Stimulated activated CD4-positive, alpha-beta T cell treated with anti-CD3 and anti-CD28 coated beads, Interleukin-4, amount 100 ng/mL, for 24 hours (primary cell): ENCODE data around the gene TGFA.

ENCODE experiments used
- DNase-seq: peaks from one replicate; pipeline ENCODE4 v3.0.0-alpha.2; 2020

TGFA gene

DNA sequence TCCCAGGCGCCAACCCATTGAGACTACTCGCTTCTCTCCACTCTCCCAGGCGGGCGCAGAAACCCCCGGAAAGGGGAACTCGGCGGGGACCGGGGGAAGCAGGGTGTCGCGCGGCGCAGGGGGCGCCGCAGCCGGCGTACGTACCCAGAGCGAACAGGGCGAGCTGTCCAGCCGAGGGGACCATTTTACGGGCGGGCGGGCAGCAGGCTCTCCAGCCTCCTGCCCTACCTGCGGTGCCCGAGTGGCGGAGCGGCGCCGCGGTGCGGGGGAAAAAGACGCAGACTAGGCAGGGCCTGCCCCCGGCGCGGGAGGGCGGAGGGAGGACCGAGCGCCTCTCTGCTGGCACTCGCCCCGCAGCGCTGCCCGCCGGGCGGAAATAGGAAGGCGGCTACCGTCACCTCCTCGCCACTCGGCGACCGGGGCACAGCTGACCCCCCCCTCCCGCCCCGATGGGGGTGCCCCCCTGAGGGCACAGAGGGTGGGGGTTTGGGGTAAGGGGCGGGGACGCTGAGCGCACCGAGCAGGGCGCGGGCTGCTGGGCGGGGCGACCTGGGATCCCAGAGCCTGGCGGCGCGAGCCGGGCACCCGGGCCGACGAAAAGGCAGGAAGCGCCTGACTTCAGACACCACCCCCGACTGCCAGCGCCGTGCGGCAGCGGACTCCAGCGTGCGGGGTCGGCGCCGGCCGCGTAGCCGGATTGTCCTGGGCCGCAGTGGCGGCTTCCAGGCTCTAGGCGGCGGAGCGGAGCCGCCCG lies at the start of gene TGFA:
TGFA (minus strand) TSS at position 243 of the 754 bp plus-strand sequence; CDS start at position 184, 59 bp downstream.
- peak; percentile 67 for DNase-seq

DNA sequence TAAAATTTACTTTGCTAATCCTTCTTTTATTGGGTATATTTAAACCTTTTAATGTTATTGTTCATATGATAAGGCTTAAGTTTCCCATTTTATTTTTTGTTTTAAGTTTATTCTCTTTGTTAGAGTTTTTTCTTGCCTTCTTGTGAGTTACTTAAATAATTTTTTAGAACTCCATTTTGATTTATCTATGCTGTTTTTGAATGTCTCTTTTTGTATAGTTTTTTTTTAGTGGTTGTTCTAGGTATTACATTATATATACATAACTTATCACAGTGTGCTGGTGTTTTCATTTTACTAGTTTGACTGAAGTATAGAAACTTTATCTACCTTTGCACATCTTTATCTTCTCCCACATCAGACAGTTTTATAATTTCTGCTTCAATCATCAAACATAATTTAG lies 49.4 kb upstream of the TGFA start:
- no peak for DNase-seq

DNA sequence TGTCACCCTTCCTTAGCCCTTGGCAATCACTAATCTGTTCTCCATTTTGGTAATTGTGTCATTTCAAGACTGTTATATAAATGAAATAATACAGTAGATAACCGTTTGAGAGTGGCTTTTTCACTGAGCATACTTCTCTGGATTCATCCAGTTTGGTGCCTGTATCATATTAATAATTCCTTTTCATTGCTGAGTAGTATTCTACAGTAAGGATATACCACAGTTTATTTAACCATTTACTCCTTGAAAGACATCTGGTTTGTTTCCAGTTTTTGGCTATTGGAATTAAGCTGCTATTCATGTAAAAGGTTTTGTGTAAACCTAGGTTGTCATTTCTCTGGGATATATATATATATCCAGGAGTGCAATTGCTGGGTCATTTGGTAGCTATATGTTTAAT lies 44.6 kb upstream of the TGFA start:
- no peak for DNase-seq

DNA sequence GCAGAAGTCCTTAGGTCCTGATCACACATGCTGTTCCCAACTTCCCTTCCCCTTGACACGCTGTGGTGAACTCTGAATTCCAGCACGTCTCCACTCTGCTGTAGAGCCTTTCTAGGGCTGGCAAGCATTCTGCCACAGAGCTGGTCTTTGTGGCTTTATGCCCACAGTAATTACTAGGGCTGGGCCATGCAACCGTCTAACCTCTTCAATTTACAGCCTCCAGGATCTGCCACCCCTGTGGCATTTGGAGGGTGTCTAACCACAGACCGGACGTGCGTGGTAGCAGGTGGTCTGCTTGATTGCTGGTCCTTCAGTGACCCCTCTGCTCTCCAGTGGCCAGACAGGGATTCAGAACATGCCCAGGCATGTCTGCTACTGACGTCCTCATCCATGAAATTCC lies 43.1 kb upstream of the TGFA start:
- DNase-seq: no peak

DNA sequence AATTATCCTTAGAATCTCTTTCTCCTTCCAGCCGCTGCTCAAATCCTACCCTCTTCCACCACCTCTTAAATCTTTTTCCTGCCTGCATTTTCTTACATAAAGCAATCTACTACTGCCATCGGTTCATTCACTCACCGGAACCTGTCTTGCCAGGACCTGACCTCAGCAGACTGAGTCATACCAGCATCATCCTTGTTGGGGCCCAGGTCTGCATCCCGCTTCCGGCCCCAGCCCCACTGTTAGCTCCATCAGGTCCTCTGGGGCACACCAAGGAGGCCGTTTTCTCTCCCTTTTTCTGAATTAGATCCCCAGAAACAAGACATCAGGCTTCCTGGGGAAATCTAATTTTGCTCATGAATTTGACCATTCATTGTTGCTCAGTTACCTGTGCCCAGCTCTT lies 42.7 kb upstream of the TGFA start:
- no peak for DNase-seq

DNA sequence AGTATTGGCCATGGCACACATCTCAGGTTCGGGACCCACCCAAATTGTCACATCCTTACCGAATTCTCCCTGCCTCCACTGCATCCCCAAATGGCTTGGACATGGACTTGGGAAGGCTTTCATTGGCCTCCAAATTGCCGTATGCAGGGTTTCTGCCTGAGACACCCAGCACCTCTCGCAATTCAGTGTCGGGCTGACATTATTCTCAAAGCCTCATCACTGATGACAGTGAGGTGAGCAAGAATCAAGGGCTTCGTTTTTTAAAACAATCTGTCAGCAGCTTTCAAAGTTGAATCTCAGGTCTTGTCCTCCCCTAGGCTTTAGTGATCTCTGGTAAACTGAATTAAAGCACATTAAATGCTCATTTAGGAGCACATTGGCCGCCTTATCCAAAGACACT lies 29.5 kb upstream of the TGFA start:
- DNase-seq: no peak

DNA sequence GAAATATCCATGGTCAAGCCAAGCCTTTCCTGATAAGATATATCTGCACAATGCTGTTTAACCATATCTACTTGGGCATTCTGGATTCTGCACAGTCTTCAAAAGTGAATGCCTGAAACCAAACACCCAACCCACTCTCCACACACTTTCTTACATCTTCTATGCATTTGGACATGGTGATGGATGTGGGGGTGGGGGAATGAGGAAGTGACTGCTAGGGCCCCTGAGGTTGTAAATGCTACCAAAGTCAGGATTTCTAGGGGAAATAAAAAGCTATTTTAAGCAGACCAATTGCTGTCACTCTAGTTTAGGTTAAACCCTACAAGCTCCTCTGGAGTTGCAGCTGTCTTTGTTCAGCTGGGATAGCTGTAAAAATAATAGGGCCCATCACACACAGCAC lies 26.7 kb upstream of the TGFA start:
- DNase-seq: no peak

DNA sequence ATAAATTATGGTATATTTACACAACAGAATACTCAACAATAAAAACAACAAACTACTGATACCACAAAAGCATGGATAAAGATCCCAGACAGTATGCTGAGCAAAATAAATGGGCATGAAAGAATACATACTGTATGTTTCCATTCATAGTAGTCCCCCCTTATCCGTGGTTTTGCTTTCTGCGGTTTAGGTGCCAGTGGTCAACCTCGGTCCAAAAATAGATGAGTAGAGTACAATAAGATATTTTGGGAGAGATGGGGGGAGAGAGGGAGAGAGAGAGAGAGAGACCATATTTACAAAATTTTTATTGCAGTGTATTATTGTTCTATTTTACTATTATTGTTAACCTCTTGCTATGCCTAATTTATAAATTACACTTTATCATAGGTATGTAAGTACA lies 21.0 kb upstream of the TGFA start:
- DNase-seq: no peak

DNA sequence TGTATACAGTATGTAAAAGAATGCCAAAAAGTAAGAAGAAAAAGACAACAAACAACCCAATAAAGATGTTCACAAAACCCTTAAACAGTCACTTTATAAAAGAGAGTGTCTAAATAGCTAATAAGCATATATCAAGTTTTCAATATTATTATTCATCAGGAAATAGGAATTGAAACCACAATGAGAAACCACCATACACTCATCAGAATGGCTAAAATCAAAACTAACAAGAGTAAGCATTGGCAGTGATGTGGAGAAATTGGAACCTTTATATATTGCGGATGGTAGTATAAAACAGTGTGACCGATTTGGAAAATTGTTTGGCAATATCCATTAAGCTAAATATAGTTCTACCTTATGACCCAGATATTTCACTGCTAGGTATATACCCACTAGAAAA lies 20.5 kb upstream of the TGFA start:
- DNase-seq: no peak

DNA sequence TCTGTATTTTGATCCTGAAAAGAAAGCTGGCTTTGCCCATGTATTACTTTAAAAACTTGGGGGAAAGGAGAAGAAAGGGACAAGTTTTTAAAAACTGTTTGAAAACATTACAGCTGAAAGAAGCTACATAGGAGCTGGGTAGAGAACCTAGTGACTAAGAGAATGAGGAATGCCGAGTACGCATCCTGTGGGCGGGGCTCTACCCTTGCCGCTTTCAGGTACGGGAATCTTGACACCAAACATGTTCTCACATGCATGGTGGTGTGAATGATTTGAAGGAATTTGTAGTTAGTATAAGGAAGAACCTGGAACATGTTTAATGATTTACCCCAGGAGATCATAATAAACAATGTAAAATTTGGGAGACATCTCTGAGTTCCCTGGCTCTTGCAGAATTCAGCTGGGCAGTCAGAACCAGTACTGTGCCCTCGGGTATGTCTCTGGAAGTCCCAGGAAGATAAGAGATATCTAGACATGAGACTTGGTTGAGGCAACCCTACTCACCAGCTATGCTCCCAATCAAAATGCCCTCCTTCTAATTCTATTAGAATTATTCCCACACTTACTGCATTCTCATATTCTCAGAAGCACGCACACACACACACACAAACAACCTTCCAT lies 16.5 kb upstream of the TGFA start:
- no peak for DNase-seq

DNA sequence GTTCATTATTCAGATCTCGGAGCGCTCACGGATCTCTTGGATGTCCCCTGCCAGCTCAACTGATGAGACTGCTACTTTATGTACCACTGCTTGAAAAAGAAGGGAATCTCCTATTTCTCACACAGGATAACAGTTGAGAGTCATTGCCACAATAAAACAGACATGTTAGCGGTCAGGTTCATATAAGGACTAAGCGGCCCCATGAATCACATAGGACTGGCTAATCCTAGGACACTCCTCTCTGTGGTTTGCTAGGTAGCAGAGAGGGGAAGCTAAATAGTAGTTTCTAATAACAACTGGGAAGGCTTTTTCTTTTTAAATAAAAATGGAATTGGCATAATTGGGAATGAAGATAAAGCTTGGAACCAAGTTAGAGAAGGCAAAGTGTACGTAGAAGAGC lies 15.9 kb upstream of the TGFA start:
- DNase-seq: no peak

DNA sequence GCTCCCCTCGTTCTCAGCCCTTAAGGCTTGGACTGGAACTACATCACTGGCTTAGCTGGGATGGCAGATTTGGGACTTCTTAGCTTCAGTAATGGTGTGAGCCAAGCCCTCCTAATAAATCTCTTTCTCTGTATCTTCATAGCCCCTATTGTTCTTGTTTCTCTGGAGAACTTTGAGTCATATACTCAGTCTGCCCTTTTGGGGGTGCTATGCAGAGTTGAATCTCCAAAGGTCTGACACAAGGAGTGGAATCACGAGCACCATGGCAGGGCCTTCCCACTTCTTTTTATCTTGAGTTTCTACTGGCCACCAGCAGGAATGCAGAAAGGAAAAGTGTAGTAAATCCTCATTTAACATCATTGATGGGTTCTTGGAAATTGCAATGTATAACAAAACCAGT lies 13.3 kb upstream of the TGFA start:
- DNase-seq: no peak

DNA sequence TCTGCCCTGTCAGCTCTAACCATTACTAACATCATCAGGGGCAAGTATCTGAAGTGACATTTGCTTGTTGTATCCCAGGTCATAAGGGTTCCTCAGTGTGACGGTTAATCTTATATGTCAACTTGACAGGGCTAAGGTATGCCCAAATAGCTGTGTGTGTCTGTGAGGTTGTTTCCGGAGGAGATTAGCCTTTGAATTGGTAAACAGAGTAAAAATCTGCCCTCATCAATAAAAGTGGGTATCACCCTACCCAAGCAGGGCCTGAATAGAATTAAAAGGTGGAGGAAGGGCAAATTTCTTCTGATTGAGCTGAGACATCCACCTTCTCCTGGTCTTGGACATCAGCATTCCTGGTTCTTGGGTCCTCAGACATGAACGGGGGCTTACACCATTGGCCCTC lies 12.8 kb upstream of the TGFA start:
- no peak for DNase-seq

DNA sequence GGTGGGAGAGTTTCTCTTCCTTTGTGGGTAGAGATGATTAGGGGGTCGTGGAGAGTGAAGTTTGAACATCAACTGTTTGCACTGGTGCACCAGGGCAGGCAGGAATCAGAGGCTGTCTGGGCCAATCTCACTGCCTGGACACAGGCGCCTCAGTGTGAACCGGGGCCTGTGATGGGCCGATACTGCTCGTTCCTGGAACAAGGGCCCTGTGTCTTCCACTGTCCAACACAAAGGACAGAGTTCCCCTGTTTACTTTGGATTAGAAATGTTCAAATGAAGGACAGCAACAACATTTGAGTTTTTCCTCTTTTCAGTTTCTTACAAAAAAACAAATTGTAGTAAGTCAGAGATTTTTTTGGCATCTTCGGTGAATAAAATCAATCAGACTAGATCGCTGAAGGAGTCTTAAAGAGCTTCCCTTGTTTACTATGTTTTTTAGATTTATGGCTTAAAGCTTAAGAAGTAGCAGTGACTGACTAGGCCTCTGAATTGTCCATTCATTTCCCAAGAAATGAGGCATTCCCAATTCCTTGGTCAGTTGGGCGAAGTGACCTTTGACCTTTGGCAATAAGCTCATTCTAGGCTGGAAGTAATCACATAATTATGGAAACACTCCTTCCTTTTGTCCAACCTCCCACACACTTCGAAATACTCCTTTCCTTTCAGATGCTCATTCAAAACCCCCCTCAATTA lies 11.6 kb upstream of the TGFA start:
- DNase-seq: no peak

DNA sequence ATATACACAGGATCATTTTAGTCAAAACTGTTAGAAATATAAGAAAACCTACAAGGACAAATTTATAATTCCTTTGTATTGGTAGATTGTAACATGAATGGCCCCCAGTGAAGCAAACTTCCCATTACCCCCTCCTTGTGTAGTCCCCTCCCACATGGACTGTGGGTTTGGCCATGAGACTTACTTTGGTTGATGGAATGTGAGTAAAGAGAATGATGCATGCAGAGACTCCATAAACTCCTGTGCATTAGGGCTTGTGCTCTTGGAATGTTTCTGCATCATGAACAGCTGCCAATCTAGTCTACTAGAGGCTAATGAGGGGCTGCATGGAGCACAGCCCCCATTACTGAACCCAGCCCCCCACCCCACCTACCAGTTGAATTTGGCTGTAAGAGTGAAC lies 8.3 kb upstream of the TGFA start:
- no peak for DNase-seq

DNA sequence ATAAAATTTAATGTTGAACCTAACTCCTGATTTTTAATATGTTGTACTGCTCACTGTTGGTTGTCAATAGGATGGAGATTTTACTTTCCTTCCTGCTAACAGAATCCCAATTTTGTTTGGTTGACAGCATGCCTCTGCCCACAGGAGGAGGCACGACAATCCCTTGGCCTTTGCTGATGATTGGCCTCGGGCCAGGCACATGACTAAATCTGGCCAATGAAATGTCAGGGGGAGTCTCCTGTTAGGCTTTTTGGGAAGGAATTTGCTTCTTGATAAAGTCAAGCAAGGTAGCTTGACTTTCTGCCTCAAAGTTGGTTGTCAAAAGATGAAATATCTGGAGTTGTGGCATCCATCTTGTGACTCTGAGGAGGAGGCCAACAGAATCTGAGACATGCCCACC lies 6.8 kb upstream of the TGFA start:
- no peak for DNase-seq

DNA sequence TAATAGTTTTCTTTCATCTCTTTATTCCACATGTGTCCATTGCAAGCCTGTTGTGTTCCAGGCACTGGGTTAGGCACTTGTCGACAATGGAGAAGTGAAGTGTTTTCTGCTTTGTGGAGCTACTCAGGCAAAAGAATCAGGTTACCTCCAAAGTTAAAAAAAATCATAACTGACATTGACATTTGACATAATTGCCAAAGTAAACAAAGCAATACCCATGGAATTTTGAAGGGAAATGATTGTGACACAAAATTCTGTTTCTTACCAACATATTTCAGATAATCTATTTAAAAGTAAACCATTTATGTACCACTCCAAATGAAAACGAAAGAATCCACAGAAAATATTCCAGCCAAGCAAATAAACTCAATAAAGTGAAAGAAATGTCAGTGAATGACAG lies 6.4 kb upstream of the TGFA start:
- no peak for DNase-seq

DNA sequence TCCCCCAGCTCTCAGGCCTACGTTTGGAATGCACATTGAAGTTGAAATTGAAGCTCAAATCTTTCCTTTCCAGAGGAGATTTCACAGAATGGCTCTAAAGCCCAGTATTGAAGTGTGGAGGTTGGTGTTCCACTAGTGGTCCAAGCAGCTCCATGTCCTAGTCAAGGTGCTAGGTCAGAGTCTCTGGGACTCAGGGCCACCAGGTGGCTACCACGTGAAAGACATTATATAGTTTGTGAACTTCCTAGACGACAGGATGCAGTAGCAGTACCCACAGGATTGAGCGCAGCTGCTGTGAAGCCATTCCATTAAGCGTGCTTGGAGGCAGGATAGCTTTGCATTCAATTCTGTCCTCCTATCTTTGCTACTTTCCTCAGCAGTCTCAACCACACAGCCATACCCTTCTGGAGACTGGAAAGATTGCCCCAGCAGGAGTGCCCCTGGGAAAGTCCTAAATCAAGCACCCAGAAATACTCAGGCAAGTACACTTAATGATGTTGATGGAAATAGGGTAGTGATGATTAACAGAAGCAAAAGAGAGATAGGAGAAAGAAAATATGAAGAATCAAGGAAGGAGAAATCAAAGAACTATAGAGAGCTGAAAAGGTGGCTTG lies 4.7 kb upstream of the TGFA start:
- no peak for DNase-seq

DNA sequence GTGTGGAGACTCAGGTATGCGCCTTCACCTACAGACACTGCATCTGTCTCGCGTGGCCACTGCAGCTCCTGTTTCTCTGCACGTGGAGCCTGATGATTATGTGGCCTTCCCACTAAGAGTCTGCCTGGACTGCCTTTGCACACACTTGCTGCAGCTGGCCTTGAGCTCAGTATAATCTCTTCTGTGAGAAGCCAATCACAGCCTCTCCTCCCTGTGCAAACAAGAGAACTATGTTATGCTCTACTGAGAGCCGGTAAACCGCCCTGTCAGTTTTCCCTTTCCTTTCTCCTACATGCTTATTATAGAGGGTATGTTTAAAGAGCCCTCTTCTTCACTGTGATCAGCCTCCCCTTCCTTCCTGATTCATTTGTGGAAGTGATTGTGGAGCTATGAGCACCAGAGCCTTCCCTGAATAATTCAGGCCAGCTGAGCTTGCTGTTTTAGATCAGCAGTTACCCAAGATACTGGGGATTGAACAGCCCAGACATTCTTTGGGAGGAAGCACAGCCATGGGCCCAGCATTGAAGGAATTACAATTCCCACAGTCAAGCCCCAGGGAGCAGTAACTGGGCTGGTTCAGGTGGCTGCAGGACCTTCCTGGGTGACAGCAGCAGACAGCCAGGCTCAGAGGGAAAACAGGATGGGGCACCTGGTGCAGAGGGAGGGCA lies 3.7 kb upstream of the TGFA start:
- no peak for DNase-seq

DNA sequence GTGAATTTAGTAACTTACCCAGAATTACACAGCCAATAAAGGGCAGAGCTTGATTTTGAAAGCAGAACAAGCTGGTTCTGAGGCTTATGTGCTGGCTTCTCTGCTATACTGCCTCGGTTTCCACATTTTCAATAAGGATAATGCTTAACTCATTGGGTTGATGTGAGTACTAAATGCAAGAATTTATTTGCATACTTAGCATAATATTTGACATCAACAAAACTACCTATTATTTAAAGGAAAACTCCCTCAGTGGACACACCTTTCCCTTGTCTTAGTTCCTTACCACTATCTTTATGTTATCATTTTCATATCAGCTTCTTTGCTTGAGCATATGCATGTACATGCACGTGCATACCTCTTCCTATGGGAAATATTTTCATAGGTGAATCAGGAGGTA lies 3.0 kb upstream of the TGFA start:
- no peak for DNase-seq

DNA sequence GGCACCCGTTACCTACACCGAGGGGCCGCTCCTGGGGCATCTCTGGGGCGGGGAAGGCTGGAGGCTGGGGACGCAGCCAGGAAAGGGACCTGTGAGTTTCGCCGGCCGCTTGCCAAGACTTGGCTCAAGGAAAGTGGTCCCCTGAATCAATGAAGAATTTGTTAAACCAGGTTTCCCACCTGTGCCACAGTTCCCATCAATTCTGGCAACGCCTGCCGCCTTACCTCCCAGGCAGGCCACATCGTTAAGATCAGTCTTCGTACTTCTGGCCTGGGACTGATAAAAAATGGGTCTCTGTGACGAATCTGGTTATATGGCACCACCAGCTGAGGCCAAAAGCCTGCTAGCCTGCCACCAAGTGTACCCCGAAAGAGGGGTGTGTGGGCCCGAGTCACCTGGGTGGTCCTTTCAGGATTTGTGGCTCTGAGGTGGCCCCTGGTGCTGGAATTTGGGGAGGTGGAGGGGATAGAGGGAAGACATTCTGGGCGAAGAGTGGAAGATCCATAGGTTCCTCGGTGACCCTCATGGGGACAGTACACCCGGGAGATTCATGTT lies 789 bp upstream of the TGFA start:
- DNase-seq: no peak

DNA sequence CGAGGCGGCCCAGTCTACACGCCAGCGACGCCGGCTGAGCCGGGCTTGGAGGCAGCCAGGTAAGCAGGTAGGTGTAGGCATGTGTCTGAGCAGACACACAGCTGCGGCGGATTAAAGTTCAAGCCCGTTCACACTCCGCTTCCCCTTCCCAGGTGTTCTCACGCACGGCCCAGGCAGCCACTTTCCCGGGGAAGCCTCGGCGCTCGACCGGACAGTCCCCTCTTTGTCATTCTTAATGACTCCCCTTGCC lies 367 bp downstream of the TGFA start:
- DNase-seq: no peak
